Kidney tubule cell (primary cell): Measurements from ENCODE around the gene GRIK2.

Experiments
- DNase-seq: peaks from one replicate; pipeline ENCODE4 v3.0.0-alpha.2; 2018; ENCODE audit warnings: low spot score

The GRIK2 gene

DNA sequence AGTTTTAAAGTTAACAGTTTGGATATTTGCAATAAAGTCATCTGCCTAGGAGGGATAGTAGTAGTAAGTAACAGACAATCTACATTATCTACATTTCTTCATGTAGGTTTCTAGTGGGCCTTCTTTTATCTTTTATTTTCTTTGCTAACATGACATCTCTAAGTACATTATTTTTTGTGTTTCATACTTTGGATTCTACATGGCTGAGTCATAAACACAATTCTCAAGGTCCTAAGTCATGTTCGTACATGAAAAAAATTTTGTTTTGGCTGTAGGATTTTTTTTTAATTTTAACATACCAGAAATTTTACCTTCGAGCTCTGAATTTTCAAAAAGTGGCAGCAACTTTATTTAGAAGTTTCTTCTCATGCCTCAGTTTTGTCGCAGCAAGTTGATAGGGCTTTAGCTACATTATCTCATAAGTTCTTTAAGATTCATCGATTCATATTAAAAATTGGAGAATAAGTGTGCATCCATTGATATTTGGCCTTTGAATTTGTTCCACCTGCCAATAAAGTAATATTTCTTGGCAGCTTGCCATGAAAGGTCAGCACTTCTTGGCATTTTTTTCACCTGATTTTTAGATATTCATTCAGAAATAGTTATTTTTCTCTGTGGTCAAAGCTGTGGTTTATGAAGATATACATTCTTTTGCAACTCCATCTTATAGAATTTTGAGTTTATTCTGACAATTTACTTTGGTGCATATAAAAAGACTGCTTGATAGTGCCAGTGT, 146.2 kb downstream of the GRIK2 start:
- DNase-seq: peak; percentile 20

DNA sequence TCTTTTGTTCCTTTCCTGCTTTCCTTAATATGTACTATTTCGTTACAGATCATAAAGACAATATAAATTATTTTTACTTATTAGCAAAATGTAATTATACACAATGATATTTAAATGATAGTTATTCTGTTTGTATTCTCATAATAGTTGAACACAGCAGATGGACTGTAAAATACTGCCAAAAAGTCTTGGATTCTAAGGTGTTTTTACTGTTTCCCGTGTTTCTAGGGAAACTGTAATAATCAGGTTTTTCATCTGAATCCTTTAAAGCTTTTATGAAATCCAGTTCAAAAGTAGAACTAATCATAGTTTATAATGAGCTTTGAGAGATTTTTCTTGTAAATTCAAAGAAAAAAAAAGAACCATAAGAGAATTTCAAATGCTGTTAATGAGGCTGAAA, 148.4 kb downstream of the GRIK2 start:
- no peak for DNase-seq

DNA sequence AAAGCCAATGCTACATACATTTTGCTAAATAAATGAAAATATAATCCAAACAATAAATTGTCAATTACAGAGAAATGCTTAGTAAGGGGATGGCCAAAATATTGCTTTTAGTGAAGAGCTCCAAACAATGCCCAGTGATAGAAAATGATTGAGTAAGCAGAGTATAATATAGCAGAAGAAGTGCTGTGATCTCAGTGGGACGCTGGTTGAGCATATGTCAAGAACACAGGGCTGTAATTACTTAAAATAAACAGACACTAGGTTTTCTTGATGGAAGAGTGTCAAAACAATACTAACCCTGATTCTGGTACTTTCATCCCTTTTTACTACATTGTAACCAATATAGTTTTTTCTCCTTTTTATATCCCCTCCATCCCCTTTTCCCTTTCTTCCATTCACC, 150.3 kb downstream of the GRIK2 start:
- no peak for DNase-seq

DNA sequence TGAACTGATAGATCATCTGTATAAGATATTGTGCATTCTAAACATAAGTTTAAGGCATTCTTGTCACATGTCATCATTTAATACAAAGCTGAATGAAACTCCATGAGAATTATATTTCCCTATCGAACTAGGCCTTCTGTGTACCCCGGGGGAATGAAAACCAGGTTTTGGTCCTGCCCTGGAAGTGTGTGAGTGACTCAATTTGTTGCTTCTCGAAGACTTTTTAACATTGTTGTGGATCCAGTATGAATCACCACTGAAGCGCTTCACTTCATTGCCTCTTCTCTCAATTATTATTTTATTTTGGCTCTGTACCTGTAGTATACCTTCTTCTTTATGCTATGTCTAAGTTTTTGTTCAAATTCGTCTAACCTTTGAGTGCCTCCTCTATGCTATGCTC, 150.8 kb downstream of the GRIK2 start:
- DNase-seq: peak; percentile 23

DNA sequence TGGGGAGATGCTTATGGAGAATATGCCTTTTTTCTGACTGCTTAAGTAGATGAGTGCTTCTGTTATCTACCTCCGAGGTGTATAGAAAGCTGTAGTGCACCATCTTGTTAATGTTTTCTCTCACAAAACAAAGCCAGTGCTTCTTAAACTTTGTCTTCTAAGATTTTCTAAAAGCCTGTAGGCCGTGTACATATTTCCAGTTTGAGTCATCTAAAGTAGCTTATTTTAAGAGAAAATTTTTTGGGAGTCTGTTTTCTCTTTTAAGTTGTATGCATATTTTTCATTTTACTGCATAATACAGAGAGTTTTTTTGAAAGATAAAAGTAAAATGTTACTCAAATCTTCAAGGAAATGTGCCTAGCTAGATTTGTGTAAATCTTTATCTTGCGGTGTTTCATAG, 151.7 kb downstream of the GRIK2 start:
- DNase-seq: no peak

DNA sequence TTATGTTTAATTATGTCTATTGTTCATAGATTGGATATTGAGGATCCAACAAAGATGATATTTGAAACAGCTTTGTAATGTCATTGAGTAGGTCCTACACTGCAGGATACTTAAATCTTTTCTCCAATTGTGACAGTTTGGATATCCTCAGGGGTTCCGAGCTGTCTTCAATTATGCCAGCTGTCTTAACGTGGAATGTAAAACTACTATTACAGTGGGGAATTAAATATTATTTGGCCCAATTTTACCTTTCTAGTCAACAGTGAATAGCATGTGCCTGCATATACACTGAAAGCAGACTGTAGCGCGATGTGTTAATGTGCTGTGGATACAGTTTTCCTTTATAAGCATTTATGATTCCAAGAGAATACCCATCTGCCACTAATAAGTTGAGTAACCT, 156.9 kb downstream of the GRIK2 start:
- DNase-seq: no peak

DNA sequence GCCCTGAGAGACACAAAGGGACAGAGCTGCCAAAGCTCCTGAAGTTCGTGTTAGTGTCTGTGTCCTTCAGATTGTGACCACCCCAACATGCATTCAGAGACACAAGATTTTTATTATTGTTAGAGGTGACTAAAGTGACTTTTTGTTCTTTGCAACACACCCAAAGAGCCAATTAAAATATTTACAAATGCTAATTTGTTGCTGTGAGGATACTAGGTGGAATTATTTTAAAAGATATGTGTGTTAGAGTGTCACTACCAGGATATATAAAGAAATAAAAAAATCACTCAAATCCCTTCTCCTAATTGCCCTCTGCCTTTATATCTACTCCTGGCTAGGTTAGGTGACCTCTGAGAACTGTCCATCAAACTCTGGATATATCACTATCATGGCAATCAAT, 160.7 kb downstream of the GRIK2 start:
- DNase-seq: no peak

DNA sequence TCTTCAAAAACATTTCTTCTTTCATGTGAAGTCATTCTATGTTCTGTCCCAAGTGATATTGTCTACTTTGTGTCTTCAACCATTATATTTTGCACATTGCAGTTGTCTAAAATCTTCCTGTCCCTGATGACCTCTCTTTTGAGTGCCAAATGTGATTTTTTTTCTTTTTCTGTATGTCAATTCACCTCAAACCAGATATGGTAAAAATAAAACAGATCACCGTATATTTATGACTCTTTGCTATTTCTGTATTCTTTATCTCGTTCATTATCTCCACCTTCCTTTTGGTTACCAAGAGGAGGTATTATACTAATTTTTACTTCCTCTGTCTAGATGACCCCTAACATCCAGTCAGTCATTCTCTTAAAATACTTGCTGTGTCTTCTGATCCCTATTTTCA, 165.2 kb downstream of the GRIK2 start:
- no peak for DNase-seq

DNA sequence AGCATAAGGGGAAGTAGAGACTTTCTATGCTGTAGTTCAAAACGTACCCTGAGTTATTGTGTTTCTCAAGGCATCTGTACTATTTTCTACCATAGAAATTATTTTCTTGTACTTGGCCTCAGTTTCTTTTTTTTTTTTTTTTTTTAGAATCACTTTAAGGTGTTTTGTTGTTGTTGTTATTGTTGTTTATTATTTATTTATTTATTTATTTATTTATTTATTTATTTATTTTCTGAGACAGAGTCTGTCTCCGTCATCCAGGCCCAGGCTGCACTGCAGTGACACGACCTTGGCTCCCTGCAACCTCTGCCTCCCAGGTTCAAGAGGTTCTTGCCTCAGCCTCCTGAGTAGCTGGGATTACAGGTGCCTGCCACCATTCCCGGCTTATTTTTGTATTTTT, 179.1 kb downstream of the GRIK2 start:
- no peak for DNase-seq

DNA sequence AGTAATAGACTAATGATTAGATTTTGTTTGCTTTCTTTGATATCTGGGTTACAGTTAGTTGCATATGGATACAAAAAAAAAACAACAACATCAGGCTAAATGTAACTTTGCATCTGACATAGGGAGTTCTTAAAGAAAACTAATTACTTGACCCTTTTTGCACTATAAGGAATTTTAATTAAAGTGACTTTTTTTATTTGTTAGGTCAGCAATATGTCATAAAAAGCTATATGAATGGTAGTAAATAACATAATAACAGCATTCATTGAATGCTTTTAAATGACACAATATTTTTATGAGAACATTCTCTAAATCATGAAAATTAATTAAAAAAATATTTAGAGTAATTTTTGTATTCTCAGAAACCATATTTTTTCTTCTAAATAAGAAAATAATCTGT, 183.6 kb downstream of the GRIK2 start:
- no peak for DNase-seq

DNA sequence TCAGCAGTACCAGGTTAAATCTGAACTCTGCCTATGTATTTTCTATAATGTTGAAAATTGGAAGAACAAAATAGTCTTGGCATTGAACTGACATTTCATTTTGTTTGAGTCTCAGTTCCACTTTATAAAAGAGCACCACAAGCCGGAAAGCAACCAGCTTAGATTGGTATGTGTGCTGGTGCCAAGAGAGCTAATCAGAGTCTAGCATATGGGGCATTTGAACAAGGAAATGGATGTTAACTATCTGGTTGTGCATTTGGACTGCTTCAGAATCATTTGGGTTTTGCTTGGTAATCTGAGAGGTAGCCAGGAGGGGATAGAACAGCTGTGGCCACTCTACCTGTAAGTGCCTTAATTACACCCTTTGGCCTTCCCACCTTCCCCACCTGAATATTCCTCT, 184.8 kb downstream of the GRIK2 start:
- no peak for DNase-seq

DNA sequence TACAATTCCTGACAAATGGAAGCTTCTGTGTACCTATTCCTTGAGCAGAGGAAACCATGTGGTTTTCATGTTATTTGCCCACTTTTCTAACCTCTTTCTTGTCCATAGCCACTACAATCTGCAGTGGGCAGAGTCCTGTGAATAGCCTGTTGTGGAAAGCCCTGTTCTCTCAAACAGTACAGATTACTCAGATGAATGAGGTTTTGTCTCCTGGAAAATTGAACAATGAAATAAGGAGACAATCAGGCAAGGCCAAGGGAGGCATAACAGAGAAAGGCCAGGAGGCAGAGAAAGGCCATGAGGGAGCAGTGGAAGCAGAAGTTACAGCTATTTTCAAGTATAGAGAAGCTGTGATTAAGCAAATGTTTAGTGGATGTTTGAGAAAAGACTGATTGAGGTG, 189.3 kb downstream of the GRIK2 start:
- DNase-seq: no peak

DNA sequence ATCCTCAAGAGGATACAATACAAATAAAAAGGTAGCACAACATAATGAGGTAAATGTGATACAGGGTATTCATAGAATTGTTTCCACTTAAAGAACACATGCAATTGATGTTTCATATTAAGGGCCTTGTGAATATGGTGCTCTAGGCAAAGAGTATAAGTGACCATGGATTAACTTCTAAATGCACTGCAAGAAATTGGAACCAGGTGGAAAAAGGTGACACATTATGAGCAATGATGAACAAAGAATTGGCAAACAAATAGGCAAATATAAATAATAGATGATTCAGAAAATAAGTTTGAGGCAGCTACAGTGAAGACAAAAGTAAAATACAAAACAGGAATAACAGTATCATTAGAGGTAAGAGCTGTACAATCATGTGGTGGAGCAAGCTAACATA, 192.0 kb downstream of the GRIK2 start:
- no peak for DNase-seq

DNA sequence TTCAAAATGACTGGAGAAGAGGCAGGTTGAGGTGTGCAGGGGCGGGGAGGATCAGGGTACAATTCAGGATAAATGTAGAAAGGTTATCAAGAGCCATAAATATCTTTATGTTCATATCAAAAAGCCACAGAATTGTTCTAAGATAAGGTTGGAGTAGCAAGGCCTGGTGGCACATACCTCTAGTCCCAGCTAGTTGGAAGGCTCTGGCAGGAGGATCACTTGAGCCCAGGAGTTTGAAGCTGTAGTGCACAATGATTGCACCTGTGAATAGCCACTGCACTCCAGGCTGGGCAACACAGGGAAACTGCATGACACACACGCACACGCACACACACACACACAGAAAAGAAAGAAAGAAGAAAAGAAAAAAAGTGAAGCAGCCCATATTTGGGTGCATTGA, 194.8 kb downstream of the GRIK2 start:
- no peak for DNase-seq

DNA sequence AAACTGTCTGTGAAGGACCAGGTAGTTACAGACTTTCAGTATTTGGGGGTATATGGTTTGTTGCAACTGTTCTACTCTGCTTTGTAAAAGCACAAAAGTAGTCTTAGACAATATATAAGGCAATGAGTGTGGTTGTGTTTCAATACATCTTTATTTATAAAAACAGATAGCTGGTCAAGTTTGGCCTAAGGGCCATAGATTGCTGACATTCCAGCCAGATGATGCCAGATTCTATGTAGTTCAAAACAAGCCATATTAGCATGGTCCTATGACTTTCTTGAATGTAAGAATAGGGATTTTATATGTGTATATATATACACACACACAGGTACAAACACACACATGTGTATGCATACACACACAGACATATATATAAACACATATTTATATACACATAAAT, 201.8 kb downstream of the GRIK2 start:
- no peak for DNase-seq

DNA sequence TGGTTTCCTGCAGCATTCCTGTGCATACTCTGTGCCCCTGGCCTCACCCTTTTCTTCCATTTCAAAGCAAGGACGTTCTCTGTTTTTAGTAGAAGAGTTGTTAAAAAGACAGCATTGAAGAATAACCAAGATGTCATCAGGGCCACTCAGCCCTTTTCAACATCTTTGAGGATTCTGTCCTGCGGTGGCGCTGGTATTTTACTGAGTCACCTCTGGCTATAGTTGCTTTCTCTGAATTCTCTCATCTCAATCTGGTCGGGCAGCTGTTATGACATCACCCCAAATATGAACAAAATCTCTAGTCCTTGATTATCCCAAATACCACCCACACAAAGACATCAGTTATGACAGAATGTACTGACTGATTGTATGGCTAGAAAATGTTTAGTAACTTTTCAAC, 204.2 kb downstream of the GRIK2 start:
- no peak for DNase-seq

DNA sequence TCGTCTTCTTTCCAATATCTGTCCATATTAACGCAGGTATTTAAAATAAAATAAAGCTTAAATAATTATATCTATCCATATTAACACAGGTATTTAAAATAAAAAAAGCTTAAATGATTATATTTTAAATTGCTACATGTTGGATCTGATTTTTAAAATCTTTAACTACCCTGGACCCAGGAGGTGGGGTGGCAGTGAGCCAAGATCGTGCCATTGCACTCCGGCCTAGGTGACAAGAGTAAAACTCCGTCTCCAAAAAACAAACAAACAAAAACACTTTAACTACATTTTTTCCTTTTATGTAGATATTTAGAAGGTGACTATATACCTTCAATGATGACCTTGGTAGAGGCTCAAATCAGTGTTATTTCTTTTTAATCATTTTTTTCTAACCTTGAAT, 211.9 kb downstream of the GRIK2 start:
- no peak for DNase-seq

DNA sequence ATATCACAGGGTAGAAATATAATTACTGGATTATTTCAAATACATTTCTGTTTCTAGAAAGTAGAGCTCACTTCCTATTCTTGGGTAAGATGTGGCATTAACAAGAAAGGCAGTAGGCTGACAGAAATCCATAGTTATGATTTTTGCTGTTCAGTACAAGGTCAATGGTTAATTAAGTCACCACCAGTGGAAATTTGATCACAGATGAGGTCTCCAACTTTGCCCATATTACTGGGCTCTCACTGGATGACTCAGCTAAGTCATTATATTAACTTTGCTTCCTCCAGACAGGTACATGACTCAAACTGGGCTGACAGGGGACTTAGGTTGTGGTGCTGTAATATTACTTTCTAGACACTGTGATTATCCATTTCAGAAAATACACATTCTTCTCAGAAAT, 212.4 kb downstream of the GRIK2 start:
- peak; percentile 83 for DNase-seq

DNA sequence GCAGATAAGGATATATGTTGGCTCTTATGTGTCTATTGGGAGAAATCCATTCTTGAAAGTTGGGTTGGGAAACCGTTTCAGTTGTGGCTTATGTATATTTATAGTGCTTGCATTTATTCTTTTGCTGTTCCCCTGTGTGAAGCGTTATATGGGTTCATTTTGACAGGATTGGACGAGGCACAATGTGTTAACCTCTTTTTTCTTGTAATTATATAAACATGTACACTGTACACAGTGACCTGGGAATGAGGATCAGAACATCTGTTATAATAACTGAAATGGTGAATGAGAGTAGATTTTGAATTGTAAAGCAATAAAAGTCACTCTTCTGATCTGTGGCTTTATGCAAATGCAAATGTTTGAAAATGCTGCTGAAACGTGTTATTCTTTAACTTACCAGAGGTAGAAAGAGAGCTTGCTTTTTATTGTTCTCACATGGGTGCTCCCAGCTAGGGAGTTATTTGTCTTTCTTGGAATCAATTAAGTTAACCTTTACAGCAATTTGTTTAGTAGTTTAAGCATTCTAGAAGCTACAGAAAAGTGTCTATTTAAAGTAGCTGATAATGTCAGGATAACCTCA, 213.7 kb downstream of the GRIK2 start:
- DNase-seq: peak; percentile 41

DNA sequence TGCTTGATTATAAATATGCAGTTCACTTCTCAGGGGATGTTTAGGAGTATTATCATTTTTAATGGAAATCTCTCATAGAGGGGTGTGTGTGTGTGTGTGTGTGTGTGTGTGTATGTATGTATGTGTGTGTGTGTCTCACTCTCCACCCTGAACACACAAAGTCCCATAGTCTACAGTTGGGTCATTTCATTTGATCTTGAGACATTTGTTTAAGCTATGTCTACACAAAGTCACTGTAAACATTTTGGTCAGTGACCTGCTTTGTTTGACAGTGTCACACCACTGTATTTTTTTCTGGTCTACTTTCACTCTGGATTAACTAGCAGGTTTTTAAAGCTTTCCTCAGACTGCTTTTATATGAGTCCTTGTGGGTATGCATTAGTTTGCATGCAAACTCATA, 215.2 kb downstream of the GRIK2 start:
- DNase-seq: no peak

DNA sequence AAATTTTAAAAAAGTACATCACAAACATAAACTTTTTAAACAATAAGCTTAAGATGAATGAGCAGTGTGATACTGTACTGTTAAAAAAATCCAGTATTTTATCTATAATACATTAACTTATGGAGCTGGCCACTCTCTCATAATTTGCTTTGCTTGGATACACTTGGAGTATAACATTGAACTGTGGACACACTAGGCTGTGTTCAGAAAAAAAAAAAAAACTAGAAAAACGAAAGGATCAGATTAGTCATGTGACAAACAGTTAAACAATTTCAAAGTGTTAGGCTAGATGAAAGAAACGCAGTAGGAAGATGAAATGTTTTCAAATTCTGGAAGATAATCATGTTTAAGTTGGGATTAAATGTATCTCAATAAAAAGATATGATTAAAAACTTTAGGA, 220.0 kb downstream of the GRIK2 start:
- peak; percentile 69 for DNase-seq

DNA sequence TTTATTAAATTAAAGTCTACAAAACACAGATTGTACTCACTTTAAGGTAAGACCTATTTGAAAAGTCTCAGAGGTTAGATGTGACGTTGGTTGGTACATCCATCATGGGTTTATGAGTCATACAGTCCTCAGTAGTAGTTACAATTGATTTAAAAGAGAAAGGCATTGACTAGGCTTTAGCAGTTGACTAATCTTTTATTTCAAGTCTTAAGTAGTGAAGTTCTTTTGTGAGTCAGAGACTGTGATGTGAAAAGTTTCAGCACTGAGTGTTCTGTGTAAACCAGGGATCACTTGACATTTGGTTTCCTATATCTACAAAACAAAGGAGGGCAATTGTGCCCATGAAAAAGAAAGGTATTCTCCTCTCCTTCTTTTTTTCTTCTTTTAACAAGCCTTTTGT, 221.3 kb downstream of the GRIK2 start:
- peak; percentile 88 for DNase-seq

DNA sequence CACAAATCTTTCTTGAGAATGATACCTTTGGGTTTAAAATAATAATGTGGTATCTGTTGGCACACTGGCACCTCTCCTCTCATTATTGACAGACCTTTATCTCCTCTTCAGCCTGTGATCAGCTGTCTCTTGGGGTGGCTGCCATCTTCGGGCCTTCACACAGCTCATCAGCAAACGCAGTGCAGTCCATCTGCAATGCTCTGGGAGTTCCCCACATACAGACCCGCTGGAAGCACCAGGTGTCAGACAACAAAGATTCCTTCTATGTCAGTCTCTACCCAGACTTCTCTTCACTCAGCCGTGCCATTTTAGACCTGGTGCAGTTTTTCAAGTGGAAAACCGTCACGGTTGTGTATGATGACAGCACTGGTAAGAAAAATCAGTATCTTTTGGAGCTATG, 232.8 kb downstream of the GRIK2 start:
- DNase-seq: no peak

DNA sequence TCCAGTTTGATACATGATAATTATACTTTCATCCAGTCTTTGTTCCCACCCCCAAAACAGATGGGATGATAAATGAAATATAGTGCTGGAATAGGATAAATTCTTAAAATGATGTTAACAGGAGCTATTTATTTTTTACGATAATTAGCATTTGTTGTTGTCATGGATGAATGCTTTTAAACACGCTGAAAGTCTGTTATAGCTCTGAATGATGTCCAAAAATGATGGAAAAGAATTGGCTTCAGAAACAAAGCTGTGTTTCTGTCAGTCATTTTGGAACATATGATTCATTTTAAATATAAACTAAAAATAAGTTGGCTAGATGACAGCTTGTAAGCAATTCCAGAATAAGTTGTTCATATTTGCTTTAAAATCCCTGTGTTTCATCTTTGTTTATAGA, 237.4 kb downstream of the GRIK2 start:
- DNase-seq: no peak
